ENCODE data around the gene DDX20. TPM values are rescaled to one million over a fixed set of nuclear protein-coding genes. Genes with fewer than 3 reads are reported as not detected.

Gene DDX20
- total RNA-seq, 6 experiments from 2014 or later = 12.9 to 15.5 (median 13.9) TPM

GRCh38 chr1:111770916-111771315 is 15.2 kb downstream of the DDX20 start:
- TF ChIP-seq CTCF (IDR thresholded peaks at IDR 0.05) = no peak
- H3K4me3 Mint-ChIP-seq = no peak overlapping the region
- peaks cover 8% of the 10 kb centered on the region for H3K4me1 Mint-ChIP-seq (ENCODE audit: low read depth)
- no peaks in the 10 kb centered on the region; the same call in 1 of the 2 replicates for H3K27me3 Mint-ChIP-seq (ENCODE audit: insufficient read depth)
- no peak overlapping the region for H3K27ac Mint-ChIP-seq
- H3K36me3 Mint-ChIP-seq (ENCODE audit: low read depth) = peaks cover 7% of the 10 kb centered on the region; the same call in 1 of the 2 replicates
- no peak for DNase-seq
- H3K9me3 Mint-ChIP-seq = no peaks in the 10 kb centered on the region

- Mint-ChIP-seq H3K4me1 (ENCODE audit: low read depth) (peaks cover 38% of the 10 kb centered on the region), H3K36me3 (ENCODE audit: low read depth) (no peaks in the 10 kb centered on the region), H3K27ac (no peak overlapping the region), H3K4me3 (no peak overlapping the region), H3K27me3 (ENCODE audit: insufficient read depth) (no peaks in the 10 kb centered on the region; the same call in none of the 2 replicates), H3K9me3 (no peaks in the 10 kb centered on the region)
- DNase-seq = no peak
- TF ChIP-seq CTCF (IDR thresholded peaks at IDR 0.05) = no peak
Observed at GRCh38 chr1:111775966-111776365, 20.3 kb downstream of the DDX20 start.

GRCh38 chr1:111776391-111776790 is 20.7 kb downstream of the DDX20 start:
- H3K36me3 Mint-ChIP-seq (ENCODE audit: low read depth) = no peaks in the 10 kb centered on the region
- no peak overlapping the region for H3K4me3 Mint-ChIP-seq
- no peaks in the 10 kb centered on the region for H3K9me3 Mint-ChIP-seq
- no peak for TF ChIP-seq CTCF (IDR thresholded peaks at IDR 0.05)
- no peaks in the 10 kb centered on the region; the same call in none of the 2 replicates for H3K27me3 Mint-ChIP-seq (ENCODE audit: insufficient read depth)
- no peak for DNase-seq
- H3K27ac Mint-ChIP-seq = no peak overlapping the region
- H3K4me1 Mint-ChIP-seq (ENCODE audit: low read depth) = peaks cover 38% of the 10 kb centered on the region

- no peak for TF ChIP-seq CTCF (IDR thresholded peaks at IDR 0.05)
- peaks cover 38% of the 10 kb centered on the region for H3K4me1 Mint-ChIP-seq (ENCODE audit: low read depth)
- H3K4me3 Mint-ChIP-seq = no peak overlapping the region
- H3K27ac Mint-ChIP-seq = no peak overlapping the region
- H3K36me3 Mint-ChIP-seq (ENCODE audit: low read depth) = no peaks in the 10 kb centered on the region
- no peaks in the 10 kb centered on the region for H3K9me3 Mint-ChIP-seq
- H3K27me3 Mint-ChIP-seq (ENCODE audit: insufficient read depth) = no peaks in the 10 kb centered on the region; the same call in none of the 2 replicates
- no peak for DNase-seq
Observed at GRCh38 chr1:111776861-111777260, 21.2 kb downstream of the DDX20 start.

GRCh38 chr1:111777301-111777700 is 21.6 kb downstream of the DDX20 start:
- H3K4me1 Mint-ChIP-seq (ENCODE audit: low read depth) = peaks cover 38% of the 10 kb centered on the region
- no peak for TF ChIP-seq CTCF (IDR thresholded peaks at IDR 0.05)
- no peaks in the 10 kb centered on the region for H3K9me3 Mint-ChIP-seq
- no peak overlapping the region for H3K4me3 Mint-ChIP-seq
- H3K27ac Mint-ChIP-seq = no peak overlapping the region
- no peaks in the 10 kb centered on the region for H3K36me3 Mint-ChIP-seq (ENCODE audit: low read depth)
- no peaks in the 10 kb centered on the region; the same call in none of the 2 replicates for H3K27me3 Mint-ChIP-seq (ENCODE audit: insufficient read depth)
- no peak for DNase-seq

- H3K27ac Mint-ChIP-seq = no peak overlapping the region
Observed at GRCh38 chr1:111778066-111778465, 22.4 kb downstream of the DDX20 start.

More at GRCh38 chr1:111778066-111778465, 22.4 kb downstream of the DDX20 start:
- H3K9me3 Mint-ChIP-seq = no peaks in the 10 kb centered on the region
- DNase-seq = no peak
- no peak overlapping the region; the same call in 1 of the 2 replicates for H3K4me3 Mint-ChIP-seq
- no peak for TF ChIP-seq CTCF (IDR thresholded peaks at IDR 0.05)
- H3K4me1 Mint-ChIP-seq (ENCODE audit: low read depth) = peaks cover 38% of the 10 kb centered on the region
- H3K36me3 Mint-ChIP-seq (ENCODE audit: low read depth) = no peaks in the 10 kb centered on the region
- H3K27me3 Mint-ChIP-seq (ENCODE audit: insufficient read depth) = no peaks in the 10 kb centered on the region; the same call in 1 of the 2 replicates

All from HFFc6 (cell line).